Neural progenitor cell (in vitro differentiated cells): ENCODE results near the gene CCR7. TPM values are rescaled to one million over a fixed set of nuclear protein-coding genes. Genes with fewer than 3 reads are reported as not detected.

Source experiments
- DNase-seq: peaks from one replicate; pipeline ENCODE4 v3.0.0-alpha.2; 2016; ENCODE audit warnings: low spot score
- H2AFZ ChIP-seq: fragments of 200-600 bp; sonication (generic); replicated peaks from 2 replicates; pipeline ENCODE4 v1.6.1; 2016; ENCODE audit warnings: antibody characterized with exemption
- H3F3A ChIP-seq: fragments of 200-600 bp; sonication (generic); 2 replicates; pipeline ENCODE4 v1.6.1; 2016; ENCODE audit warnings: antibody characterized with exemption, low read depth
- H3K27ac ChIP-seq: fragments of 200-600 bp; sonication (generic); 2 replicates; pipeline ENCODE4 v1.5.1; 2016; ENCODE audit warnings: mild to moderate bottlenecking
- H3K27me3 ChIP-seq: fragments of 200-600 bp; sonication (generic); 2 replicates; pipeline ENCODE4 v1.6.1; 2016; ENCODE audit warnings: mild to moderate bottlenecking, moderate library complexity
- H3K36me3 ChIP-seq: fragments of 200-600 bp; sonication (generic); 2 replicates; pipeline ENCODE4 v1.5.1; 2016
- H3K4me1 ChIP-seq: fragments of 200-600 bp; sonication (generic); 2 replicates; pipeline ENCODE4 v1.6.1; 2016; ENCODE audit warnings: mixed run types
- H3K4me2 ChIP-seq: fragments of 200-600 bp; sonication (generic); 2 replicates; pipeline ENCODE4 v1.6.1; 2016
- H3K4me3 ChIP-seq: fragments of 200-600 bp; sonication (generic); 2 replicates; pipeline ENCODE4 v1.5.1; 2016
- H3K79me2 ChIP-seq: fragments of 200-600 bp; sonication (generic); 2 replicates; pipeline ENCODE4 v1.6.1; 2016; ENCODE audit warnings: low read depth
- H3K9ac ChIP-seq: fragments of 200-600 bp; sonication (generic); 2 replicates; pipeline ENCODE4 v1.6.1; 2016
- H3K9me3 ChIP-seq: fragments of 200-600 bp; sonication (generic); 2 replicates; pipeline ENCODE4 v1.5.1; 2016; ENCODE audit warnings: low read depth
- H4K20me1 ChIP-seq: fragments of 200-600 bp; sonication (generic); 2 replicates; pipeline ENCODE4 v1.6.1; 2016; ENCODE audit warnings: low read depth
- H3K27ac Mint-ChIP-seq: 3 replicates; pipeline ENCODE4 v1.8.0; 2021; ENCODE audit warnings: mixed read lengths
- H3K27me3 Mint-ChIP-seq: 2 replicates; pipeline ENCODE4 v1.8.0; 2022; ENCODE audit warnings: low read depth, mild to moderate bottlenecking, inconsistent platforms, moderate library complexity, mixed read lengths; ENCODE audit not compliant: insufficient read depth
- H3K36me3 Mint-ChIP-seq: 3 replicates; pipeline ENCODE4 v1.8.0; 2021; ENCODE audit warnings: mixed read lengths
- H3K4me1 Mint-ChIP-seq: 3 replicates; pipeline ENCODE4 v1.8.0; 2021; ENCODE audit warnings: mixed read lengths
- H3K4me3 Mint-ChIP-seq: 3 replicates; pipeline ENCODE4 v1.8.0; 2021; ENCODE audit warnings: mild to moderate bottlenecking, moderate library complexity, mixed read lengths
- H3K9me3 Mint-ChIP-seq: 3 replicates; pipeline ENCODE4 v1.8.0; 2020; ENCODE audit warnings: mixed read lengths
- EZH2 ChIP-seq: fragments of 200-600 bp; sonication (generic); IDR thresholded peaks from 2 replicates; pipeline ENCODE4 v1.6.1; 2017; ENCODE audit warnings: antibody characterized with exemption, mild to moderate bottlenecking, moderate library complexity
- EZH2phosphoT487 ChIP-seq: fragments of 200-600 bp; sonication (generic); IDR thresholded peaks from 2 replicates; pipeline ENCODE4 v1.6.1; 2017; ENCODE audit warnings: antibody characterized with exemption
- total RNA-seq: library from RNA; depleted of rRNA; stranded (reverse); fragments of >200 nt; gene quantifications from 2 replicates; pipeline ENCODE4 v1.2.3, GENCODE V29; 2015; ENCODE audit warnings: low replicate concordance
- TF ChIP-seq, protein P1 (sequence below): fragments of 200-600 bp; sonication (generic); IDR thresholded peaks from 2 replicates; pipeline ENCODE4 v1.5.1; 2017; ENCODE audit warnings: antibody characterized with exemption, mild to moderate bottlenecking

The CCR7 gene
- total RNA-seq, 1 donor from 2014 or later = not detected

DNA sequence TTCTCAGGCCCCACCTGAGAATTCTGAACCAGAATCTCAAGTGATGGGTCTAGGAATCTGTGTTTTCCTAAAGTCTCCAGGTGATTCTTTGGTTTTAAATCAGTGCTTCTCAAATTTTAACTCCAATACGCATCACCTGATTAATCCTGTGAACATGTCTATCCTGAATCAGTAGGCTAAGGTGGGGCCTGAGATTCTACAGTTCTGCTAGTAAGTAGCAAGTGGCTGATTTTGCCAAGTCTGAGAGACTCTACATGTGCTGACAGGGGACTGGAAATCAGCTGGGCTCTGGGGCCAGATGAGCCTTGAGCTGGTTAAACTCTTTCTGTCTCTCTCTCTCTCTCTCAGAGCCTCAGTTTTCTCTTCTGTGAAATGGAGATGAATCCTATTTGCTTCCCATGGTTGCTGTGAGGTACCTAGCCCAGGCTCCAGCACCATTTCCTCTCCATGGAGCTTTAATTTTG lies 9.0 kb downstream of the CCR7 start:
- Mint-ChIP-seq H3K27me3 (peaks cover 5% of the 10 kb centered on the region), H3K9me3 (no peaks in the 10 kb centered on the region), H3K36me3 (no peaks in the 10 kb centered on the region), H3K4me1 (peaks cover 54% of the 10 kb centered on the region), H3K4me3 (no peak overlapping the region), H3K27ac (no peak overlapping the region)
- TF ChIP-seq EZH2phosphoT487 (no peak), EZH2 (no peak)
- TF ChIP-seq, protein P1, sequence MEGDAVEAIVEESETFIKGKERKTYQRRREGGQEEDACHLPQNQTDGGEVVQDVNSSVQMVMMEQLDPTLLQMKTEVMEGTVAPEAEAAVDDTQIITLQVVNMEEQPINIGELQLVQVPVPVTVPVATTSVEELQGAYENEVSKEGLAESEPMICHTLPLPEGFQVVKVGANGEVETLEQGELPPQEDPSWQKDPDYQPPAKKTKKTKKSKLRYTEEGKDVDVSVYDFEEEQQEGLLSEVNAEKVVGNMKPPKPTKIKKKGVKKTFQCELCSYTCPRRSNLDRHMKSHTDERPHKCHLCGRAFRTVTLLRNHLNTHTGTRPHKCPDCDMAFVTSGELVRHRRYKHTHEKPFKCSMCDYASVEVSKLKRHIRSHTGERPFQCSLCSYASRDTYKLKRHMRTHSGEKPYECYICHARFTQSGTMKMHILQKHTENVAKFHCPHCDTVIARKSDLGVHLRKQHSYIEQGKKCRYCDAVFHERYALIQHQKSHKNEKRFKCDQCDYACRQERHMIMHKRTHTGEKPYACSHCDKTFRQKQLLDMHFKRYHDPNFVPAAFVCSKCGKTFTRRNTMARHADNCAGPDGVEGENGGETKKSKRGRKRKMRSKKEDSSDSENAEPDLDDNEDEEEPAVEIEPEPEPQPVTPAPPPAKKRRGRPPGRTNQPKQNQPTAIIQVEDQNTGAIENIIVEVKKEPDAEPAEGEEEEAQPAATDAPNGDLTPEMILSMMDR = no peak
- no peak overlapping the region for H3K9ac ChIP-seq
- H3F3A ChIP-seq = no peaks in the 10 kb centered on the region
- H3K27me3 ChIP-seq = no peaks in the 10 kb centered on the region
- no peak overlapping the region for H3K4me3 ChIP-seq
- no peaks in the 10 kb centered on the region for H3K36me3 ChIP-seq
- no peaks in the 10 kb centered on the region for H3K9me3 ChIP-seq
- no peaks in the 10 kb centered on the region for H3K79me2 ChIP-seq
- no peak overlapping the region for H2AFZ ChIP-seq
- no peak for DNase-seq
- H4K20me1 ChIP-seq = no peaks in the 10 kb centered on the region
- H3K27ac ChIP-seq = no peak overlapping the region
- peaks cover 11% of the 10 kb centered on the region for H3K4me1 ChIP-seq
- H3K4me2 ChIP-seq = no peak overlapping the region

DNA sequence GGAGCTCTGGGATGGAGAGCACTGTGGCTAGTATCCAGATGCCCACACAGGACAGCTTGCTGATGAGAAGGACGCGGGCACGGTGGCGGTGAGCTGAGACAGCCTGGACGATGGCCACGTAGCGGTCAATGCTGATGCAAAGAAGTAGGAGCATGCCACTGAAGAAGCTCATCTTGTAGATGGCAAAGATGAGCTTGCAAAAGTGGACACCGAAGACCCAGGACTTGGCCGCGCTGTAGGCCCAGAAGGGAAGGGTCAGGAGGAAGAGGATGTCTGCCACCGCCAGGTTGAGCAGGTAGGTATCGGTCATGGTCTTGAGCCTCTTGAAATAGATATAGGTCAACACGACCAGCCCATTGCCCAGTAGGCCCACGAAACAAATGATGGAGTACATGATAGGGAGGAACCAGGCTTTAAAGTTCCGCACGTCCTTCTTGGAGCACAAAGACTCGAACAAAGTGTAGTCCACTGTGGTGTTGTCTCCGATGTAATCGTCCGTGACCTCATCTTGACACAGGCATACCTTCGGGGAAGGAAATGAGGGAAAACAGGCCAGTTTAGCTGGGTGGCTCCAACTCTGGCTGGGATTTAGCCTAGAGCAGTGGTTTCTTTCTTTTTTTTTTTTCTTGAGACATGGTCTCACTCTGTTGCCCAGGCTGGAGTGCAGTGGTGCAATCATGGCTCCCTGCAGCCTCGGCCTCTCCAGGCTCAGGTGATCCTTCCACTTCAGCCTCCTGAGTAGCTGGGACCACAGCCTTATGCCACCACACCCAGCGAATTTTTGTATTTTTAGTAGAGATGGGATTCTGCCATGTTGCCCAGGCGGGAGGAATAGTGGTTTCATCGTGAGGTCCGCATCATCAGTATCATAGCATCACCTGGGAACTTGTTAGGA lies 9.7 kb downstream of the CCR7 start:
- Histone ChIP-seq H3K27me3 (no peaks in the 10 kb centered on the region), H3K36me3 (no peaks in the 10 kb centered on the region), H3K9ac (no peak overlapping the region), H4K20me1 (no peaks in the 10 kb centered on the region), H3K4me2 (no peak overlapping the region), H3K27ac (no peak overlapping the region), H3K4me3 (no peak overlapping the region), H3K79me2 (no peaks in the 10 kb centered on the region), H3F3A (no peaks in the 10 kb centered on the region), H3K9me3 (no peaks in the 10 kb centered on the region), H2AFZ (no peak overlapping the region), H3K4me1 (peaks cover 11% of the 10 kb centered on the region)
- no peak for DNase-seq
- no peak overlapping the region for H3K4me3 Mint-ChIP-seq
- H3K27me3 Mint-ChIP-seq = peaks cover 5% of the 10 kb centered on the region
- H3K36me3 Mint-ChIP-seq = no peaks in the 10 kb centered on the region
- TF ChIP-seq, protein P1 = no peak
- no peak for TF ChIP-seq EZH2
- TF ChIP-seq EZH2phosphoT487 = no peak
- H3K9me3 Mint-ChIP-seq = no peaks in the 10 kb centered on the region
- H3K27ac Mint-ChIP-seq = no peak overlapping the region
- H3K4me1 Mint-ChIP-seq = peaks cover 48% of the 10 kb centered on the region

DNA sequence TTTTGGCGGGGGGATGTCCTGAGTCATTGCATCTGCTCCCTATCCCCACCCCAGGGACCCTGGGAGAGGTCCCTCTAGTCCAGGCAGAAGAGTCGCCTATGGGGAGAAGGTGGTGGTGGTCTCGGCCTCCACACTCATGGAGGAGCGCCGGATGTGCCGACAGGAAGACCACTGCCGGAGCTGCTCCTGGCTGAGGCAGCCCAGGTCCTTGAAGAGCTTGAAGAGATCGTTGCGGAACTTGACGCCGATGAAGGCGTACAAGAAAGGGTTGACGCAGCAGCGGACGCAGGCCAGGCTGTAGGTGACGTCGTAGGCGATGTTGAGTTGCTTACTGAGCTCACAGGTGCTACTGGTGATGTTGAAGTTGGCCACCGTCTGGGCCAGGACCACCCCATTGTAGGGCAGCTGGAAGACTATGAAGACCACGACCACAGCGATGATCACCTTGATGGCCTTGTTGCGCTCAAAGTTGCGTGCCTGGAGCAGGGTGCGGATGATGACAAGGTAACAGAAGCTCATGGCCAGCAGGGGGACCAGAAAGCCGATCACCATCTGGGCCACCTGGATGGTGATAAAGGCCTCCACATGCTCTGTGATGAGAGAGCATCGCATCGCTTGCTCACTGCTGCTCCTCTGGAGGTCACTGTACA lies 10.5 kb downstream of the CCR7 start:
- H3K9me3 Mint-ChIP-seq = no peaks in the 10 kb centered on the region
- no peaks in the 10 kb centered on the region for H3F3A ChIP-seq
- H3K4me2 ChIP-seq = no peak overlapping the region
- no peak overlapping the region for H3K27ac Mint-ChIP-seq
- H3K4me3 ChIP-seq = no peak overlapping the region
- H3K4me3 Mint-ChIP-seq = no peak overlapping the region
- H3K4me1 ChIP-seq = peaks cover 8% of the 10 kb centered on the region
- no peaks in the 10 kb centered on the region for H3K79me2 ChIP-seq
- peak overlapping the region; percentile 39 for H2AFZ ChIP-seq
- no peak for DNase-seq
- H3K4me1 Mint-ChIP-seq = peaks cover 42% of the 10 kb centered on the region
- no peaks in the 10 kb centered on the region for H3K9me3 ChIP-seq
- H3K36me3 Mint-ChIP-seq = no peaks in the 10 kb centered on the region
- H3K27ac ChIP-seq = no peak overlapping the region
- TF ChIP-seq, protein P1 = no peak
- TF ChIP-seq EZH2 = no peak
- TF ChIP-seq EZH2phosphoT487 = no peak
- H3K9ac ChIP-seq = no peak overlapping the region
- peaks cover 5% of the 10 kb centered on the region for H3K27me3 Mint-ChIP-seq
- no peaks in the 10 kb centered on the region for H3K36me3 ChIP-seq
- no peaks in the 10 kb centered on the region for H3K27me3 ChIP-seq
- no peaks in the 10 kb centered on the region for H4K20me1 ChIP-seq
